WTC11 (cell line): Measurements from ENCODE around the gene PPP1R15B. TPM values are rescaled to one million over a fixed set of nuclear protein-coding genes. Genes with fewer than 3 reads are reported as not detected.

ENCODE experiments used
- ARID4B ChIP-seq: sonication (generic); formaldehyde crosslinking; IDR thresholded peaks from 2 replicates; pipeline ENCODE4 v1.8.0; 2023; ENCODE audit warnings: missing genetic modification reagents, mild to moderate bottlenecking, borderline replicate concordance
- ATF3 ChIP-seq: sonication (generic); formaldehyde crosslinking; conservative IDR thresholded peaks from 2 replicates; pipeline ENCODE4 v1.8.1; 2022; ENCODE audit warnings: mild to moderate bottlenecking, missing genetic modification reagents
- CREM ChIP-seq: sonication (generic); formaldehyde crosslinking; IDR thresholded peaks from 2 replicates; pipeline ENCODE4 v1.8.1; 2022; ENCODE audit warnings: mild to moderate bottlenecking, missing genetic modification reagents, moderate library complexity
- E2F5 ChIP-seq: sonication (generic); formaldehyde crosslinking; IDR thresholded peaks from 2 replicates; pipeline ENCODE4 v1.8.1; 2022; ENCODE audit warnings: mild to moderate bottlenecking, moderate library complexity, missing genetic modification reagents
- EMX1 ChIP-seq: fragments of 250-450 bp; sonication (Bioruptor Pico); IDR thresholded peaks from 2 replicates; pipeline ENCODE4 v1.8.0; 2021; ENCODE audit warnings: mild to moderate bottlenecking
- ETV6 ChIP-seq: sonication (generic); formaldehyde crosslinking; IDR thresholded peaks from 2 replicates; pipeline ENCODE4 v1.8.1; 2022; ENCODE audit warnings: mild to moderate bottlenecking, missing genetic modification reagents
- FOXJ3 ChIP-seq: sonication (generic); formaldehyde crosslinking; IDR thresholded peaks from 2 replicates; pipeline ENCODE4 v1.9.0; 2021; ENCODE audit warnings: missing genetic modification reagents, mild to moderate bottlenecking, borderline replicate concordance
- GTF2I ChIP-seq: fragments of 250-450 bp; sonication (Bioruptor Pico); conservative IDR thresholded peaks from 2 replicates; pipeline ENCODE4 v1.4.0; 2021; ENCODE audit warnings: mild to moderate bottlenecking
- HMGA2 ChIP-seq: fragments of 250-450 bp; sonication (Bioruptor Pico); IDR thresholded peaks from 2 replicates; pipeline ENCODE4 v1.4.0; 2021; ENCODE audit warnings: mild to moderate bottlenecking, moderate library complexity
- HMGXB4 ChIP-seq: sonication (generic); formaldehyde crosslinking; IDR thresholded peaks from 2 replicates; pipeline ENCODE4 v1.8.1; 2023; ENCODE audit warnings: mild to moderate bottlenecking, moderate library complexity, missing genetic modification reagents
- IRF1 ChIP-seq: sonication (generic); formaldehyde crosslinking; IDR thresholded peaks from 2 replicates; pipeline ENCODE4 v1.8.0; 2023; ENCODE audit warnings: missing genetic modification reagents
- JUN ChIP-seq: sonication (generic); formaldehyde crosslinking; IDR thresholded peaks from 2 replicates; pipeline ENCODE4 v1.8.0; 2023; ENCODE audit warnings: mild to moderate bottlenecking, missing genetic modification reagents
- KAT7 ChIP-seq: sonication (generic); formaldehyde crosslinking; IDR thresholded peaks from 2 replicates; pipeline ENCODE4 v1.8.1; 2023; ENCODE audit warnings: missing genetic modification reagents, mild to moderate bottlenecking, borderline replicate concordance
- MAX ChIP-seq: sonication (generic); formaldehyde crosslinking; IDR thresholded peaks from 2 replicates; pipeline ENCODE4 v1.8.0; 2022; ENCODE audit warnings: mild to moderate bottlenecking, missing genetic modification reagents
- MYBL2 ChIP-seq: sonication (generic); formaldehyde crosslinking; IDR thresholded peaks from 2 replicates; pipeline ENCODE4 v1.8.1; 2023; ENCODE audit warnings: mild to moderate bottlenecking, moderate library complexity, missing genetic modification reagents
- NFATC4 ChIP-seq: fragments of 250-450 bp; sonication (Bioruptor Pico); IDR thresholded peaks from 2 replicates; pipeline ENCODE4 v1.9.0; 2021; ENCODE audit warnings: mild to moderate bottlenecking
- NFE2L1 ChIP-seq: sonication (generic); formaldehyde crosslinking; IDR thresholded peaks from 2 replicates; pipeline ENCODE4 v1.8.1; 2023; ENCODE audit warnings: missing genetic modification reagents
- OVOL2 ChIP-seq: fragments of 250-450 bp; sonication (Bioruptor Pico); IDR thresholded peaks from 2 replicates; pipeline ENCODE4 v1.9.0; 2021; ENCODE audit warnings: mild to moderate bottlenecking, borderline replicate concordance
- PRRX2 ChIP-seq: fragments of 250-450 bp; sonication (Bioruptor Pico); IDR thresholded peaks from 2 replicates; pipeline ENCODE4 v1.8.0; 2021; ENCODE audit warnings: mild to moderate bottlenecking
- SMAD4 ChIP-seq: sonication (generic); formaldehyde crosslinking; IDR thresholded peaks from 2 replicates; pipeline ENCODE4 v1.8.0; 2022; ENCODE audit warnings: mild to moderate bottlenecking, missing genetic modification reagents
- TEAD4 ChIP-seq: sonication (generic); formaldehyde crosslinking; IDR thresholded peaks from 2 replicates; pipeline ENCODE4 v1.8.0; 2022; ENCODE audit warnings: mild to moderate bottlenecking, missing genetic modification reagents
- ZNF396 ChIP-seq: fragments of 250-450 bp; sonication (Bioruptor Pico); IDR thresholded peaks from 2 replicates; pipeline ENCODE4 v1.8.0; 2021; ENCODE audit warnings: mild to moderate bottlenecking, moderate library complexity, borderline replicate concordance
- ZNF416 ChIP-seq: fragments of 250-450 bp; sonication (Bioruptor Pico); IDR thresholded peaks from 2 replicates; pipeline ENCODE4 v1.9.0; 2021; ENCODE audit warnings: mild to moderate bottlenecking, inconsistent platforms
- ZNF425 ChIP-seq: fragments of 250-450 bp; sonication (Bioruptor Pico); conservative IDR thresholded peaks from 2 replicates; pipeline ENCODE4 v1.9.0; 2021; ENCODE audit warnings: mild to moderate bottlenecking
- ZNF532 ChIP-seq: fragments of 250-450 bp; sonication (Bioruptor Pico); IDR thresholded peaks from 2 replicates; pipeline ENCODE4 v1.9.0; 2021; ENCODE audit warnings: mild to moderate bottlenecking, borderline replicate concordance
- total RNA-seq: library from RNA; stranded (reverse); gene quantifications from 3 replicates; pipeline ENCODE4 v1.2.3, GENCODE V29; 2021

The PPP1R15B gene
- total RNA-seq, 1 experiment from 2014 or later = 47.7 TPM

- TF ChIP-seq OVOL2 (CRISPR knock-in tag) (no peak), FOXJ3 (CRISPR knock-in tag) (no peak), CREM (CRISPR knock-in tag) (peak; percentile 87), IRF1 (no peak), ZNF416 (no peak), ETV6 (CRISPR knock-in tag) (peak; percentile 85), HMGA2 (CRISPR knock-in tag) (no peak), ZNF396 (CRISPR knock-in tag) (no peak), MYBL2 (CRISPR knock-in tag) (0 out of 2 replicates have a peak, but pooled peaks have one; percentile 58), E2F5 (peak; percentile 41; the same call in 1 of the 2 replicates), GTF2I (no peak), NFATC4 (CRISPR knock-in tag) (no peak), NFE2L1 (CRISPR knock-in tag) (peak; percentile 79; the same call in 1 of the 2 replicates), KAT7 (CRISPR knock-in tag) (no peak), ZNF532 (no peak), ATF3 (CRISPR knock-in tag) (no peak; the same call in 1 of the 2 replicates), ARID4B (peak; percentile 89), HMGXB4 (CRISPR knock-in tag) (peak; percentile 53; the same call in 1 of the 2 replicates), SMAD4 (CRISPR knock-in tag) (0 out of 2 replicates have a peak, but pooled peaks have one; percentile 30), PRRX2 (no peak), EMX1 (no peak), ZNF425 (CRISPR knock-in tag) (no peak), MAX (CRISPR knock-in tag) (peak; percentile 84), TEAD4 (CRISPR knock-in tag) (no peak), JUN (no peak; the same call in 1 of the 2 replicates)
Measured at GRCh38 chr1:204411451-204412204, at the start of gene PPP1R15B (continued).
